Esophagus muscularis mucosa (tissue), 4 donors: ENCODE results near the gene USP12. TPM values are rescaled to one million over a fixed set of nuclear protein-coding genes. Genes with fewer than 3 reads are reported as not detected.

Experiments
- DNase-seq: peaks from one replicate; pipeline ENCODE4 v3.0.0-alpha.2; 2017; ENCODE audit errors: extremely low spot score
- H3K27ac ChIP-seq, 4 donors: fragments of 200-600 bp; sonication (generic); replicated peaks in 1 of 4; 1 replicate in 3 of 4; 2 replicates in 1 of 4; pipeline ENCODE4 v1.5.1; 2016 to 2019; ENCODE audit warnings: mild to moderate bottlenecking in 1 of 4
- H3K27me3 ChIP-seq, 4 donors: fragments of 200-600 bp; sonication (generic); one replicate each; pipeline versions ENCODE4 v1.5.1 to v1.6.0; 2016 to 2019
- H3K36me3 ChIP-seq, 4 donors: fragments of 200-600 bp; sonication (generic); one replicate each; pipeline ENCODE4 v1.5.1; 2016 to 2019
- H3K4me1 ChIP-seq, 4 donors: fragments of 200-600 bp; sonication (generic); one replicate each; pipeline ENCODE4 v1.5.1; 2016 to 2019
- H3K4me3 ChIP-seq, 4 donors: fragments of 200-600 bp; sonication (generic); 1 replicate in 2 of 4; 2 replicates in 2 of 4; pipeline ENCODE4 v1.5.1; 2016 to 2019; ENCODE audit warnings: mild to moderate bottlenecking in 4 of 4, moderate library complexity in 1 of 4
- H3K9me3 ChIP-seq, 4 donors: fragments of 200-600 bp; sonication (generic); 1 replicate in 3 of 4; 2 replicates in 1 of 4; pipeline ENCODE4 v1.5.1; 2016 to 2019
- CTCF ChIP-seq, 3 experiments: fragments of 200-600 bp in 2 of 3; fragments of 450-650 bp in 1 of 3; sonication (generic) in 2 of 3; IDR thresholded peaks; one replicate each; pipeline ENCODE4 v1.5.1; 2017 to 2019; ENCODE audit warnings: antibody characterized with exemption in 3 of 3, mild to moderate bottlenecking in 2 of 3, moderate library complexity in 1 of 3
- EP300 ChIP-seq: sonication (generic); formaldehyde crosslinking; IDR thresholded peaks from one replicate; pipeline ENCODE4 v1.6.1; 2017; ENCODE audit warnings: antibody characterized with exemption
- POLR2A ChIP-seq: fragments of 450-650 bp; IDR thresholded peaks from one replicate; pipeline ENCODE4 v1.6.1; 2017; ENCODE audit warnings: antibody characterized with exemption, moderate library complexity, mild to moderate bottlenecking, low read depth
- POLR2AphosphoS5 ChIP-seq, 2 donors: sonication (generic); formaldehyde crosslinking; IDR thresholded peaks; one replicate each; pipeline ENCODE4 v1.6.1; 2017; ENCODE audit warnings: antibody characterized with exemption in 2 of 2
- whole genome bisulfite sequencing: methylation state at CpG from one replicate; pipeline ENCODE4 v1.1.5; 2018; 5-methylcytosine and 5-hydroxymethylcytosine counted together
- intact Hi-C: fragments of 100-400 bp; cut with DNase I; formaldehyde crosslinking; loops from one replicate; pipeline ENCODE4 v1.15.1; 2023
- total RNA-seq, 4 donors: library from RNA; depleted of rRNA; stranded (reverse); fragments of >200 nt; gene quantifications; one replicate each; pipeline versions ENCODE4 v1.1.0 to v1.2.1, GENCODE V29; 2016

The USP12 gene
- total RNA-seq, 4 donors from 2014 or later, result 55.6 to 107 (median 87.3) TPM

- WGBS, result 87% methylated on average over 6 of the region's 6 CpGs
- no peak overlapping the region for H3K4me3 ChIP-seq
- H3K4me1 ChIP-seq, result peaks cover 0 to 47% (median 42%) of the 10 kb centered on the region in 4 donors
- H3K27ac ChIP-seq, result no peak overlapping the region
- TF ChIP-seq POLR2A (no peak), POLR2AphosphoS5 (IDR thresholded peaks at IDR 0.05) (no peak), EP300 (no peak), CTCF (IDR thresholded peaks at IDR 0.05) (no peak)
- intact Hi-C loops, result no loop called here
- no peaks in the 10 kb centered on the region for H3K9me3 ChIP-seq
- no peaks in the 10 kb centered on the region for H3K27me3 ChIP-seq
- DNase-seq, result no peak
- no peaks in the 10 kb centered on the region for H3K36me3 ChIP-seq
Observed at GRCh38 chr13:27026396-27026795, 145.2 kb downstream of the USP12 start.

GRCh38 chr13:27024776-27025492 lies 146.7 kb downstream of the USP12 start:
- Histone ChIP-seq H3K27me3 (no peaks in the 10 kb centered on the region), H3K27ac (peak overlapping the region; percentile 59 to 86 (median 78)), H3K4me1 (peaks cover 0 to 62% (median 56%) of the 10 kb centered on the region in 4 donors), H3K9me3 (no peaks in the 10 kb centered on the region), H3K4me3 (no peak overlapping the region), H3K36me3 (no peaks in the 10 kb centered on the region)
- intact Hi-C loops, result no loop called here
- no peak for DNase-seq
- WGBS, result 75% methylated on average over 12 of the region's 13 CpGs
- TF ChIP-seq POLR2AphosphoS5 (IDR thresholded peaks at IDR 0.05) (no peak), EP300 (no peak), CTCF (IDR thresholded peaks at IDR 0.05) (no peak), POLR2A (no peak)

GRCh38 chr13:27024074-27024461 lies 147.5 kb downstream of the USP12 start:
- no peak for TF ChIP-seq POLR2A
- H3K4me1 ChIP-seq, result peaks cover 0 to 70% (median 63%) of the 10 kb centered on the region in 4 donors
- H3K9me3 ChIP-seq, result no peaks in the 10 kb centered on the region
- intact Hi-C loops, result no loop called here
- no peaks in the 10 kb centered on the region for H3K27me3 ChIP-seq
- H3K36me3 ChIP-seq, result no peaks in the 10 kb centered on the region
- DNase-seq, result no peak
- peak overlapping the region; percentile 77 to 86 (median 82) for H3K27ac ChIP-seq
- H3K4me3 ChIP-seq, result no peak overlapping the region
- WGBS, result 59% methylated on average over 2 of the region's 2 CpGs

- DNase-seq, result no peak
- peaks cover 0 to 74% (median 69%) of the 10 kb centered on the region in 4 donors for H3K4me1 ChIP-seq
- no peaks in the 10 kb centered on the region for H3K27me3 ChIP-seq
- 73% methylated on average over 8 of the region's 8 CpGs for WGBS
- intact Hi-C loops, result no loop called here
- no peak overlapping the region for H3K4me3 ChIP-seq
- peak overlapping the region; percentile 77 to 86 (median 82) for H3K27ac ChIP-seq
- no peak for TF ChIP-seq CTCF (IDR thresholded peaks at IDR 0.05)
- no peak for TF ChIP-seq POLR2A
- TF ChIP-seq POLR2AphosphoS5 (IDR thresholded peaks at IDR 0.05), result no peak
- no peak for TF ChIP-seq EP300
- no peaks in the 10 kb centered on the region for H3K36me3 ChIP-seq
- no peaks in the 10 kb centered on the region for H3K9me3 ChIP-seq
Observed at GRCh38 chr13:27023385-27024073, 148.1 kb downstream of the USP12 start.

GRCh38 chr13:27022571-27023311 lies 148.9 kb downstream of the USP12 start:
- DNase-seq, result no peak
- no peaks in the 10 kb centered on the region for H3K27me3 ChIP-seq
- H3K4me3 ChIP-seq, result no peak overlapping the region
- H3K36me3 ChIP-seq, result no peaks in the 10 kb centered on the region
- intact Hi-C loops, result no loop called here
- peak overlapping the region; percentile 77 to 86 (median 82) for H3K27ac ChIP-seq
- peaks cover 0 to 77% (median 71%) of the 10 kb centered on the region in 4 donors for H3K4me1 ChIP-seq
- no peaks in the 10 kb centered on the region for H3K9me3 ChIP-seq
- WGBS, result 32% methylated on average over 4 of the region's 9 CpGs
- TF ChIP-seq POLR2A (no peak), CTCF (IDR thresholded peaks at IDR 0.05) (no peak), POLR2AphosphoS5 (IDR thresholded peaks at IDR 0.05) (peak; percentile 64 to 81), EP300 (peak; percentile 67)
